ENCODE measurements around the gene PTH2. TPM values are rescaled to one million over a fixed set of nuclear protein-coding genes. Genes with fewer than 3 reads are reported as not detected.

Gene PTH2
- total RNA-seq, 1 experiment from 2014 or later: 1.0 TPM

DNA sequence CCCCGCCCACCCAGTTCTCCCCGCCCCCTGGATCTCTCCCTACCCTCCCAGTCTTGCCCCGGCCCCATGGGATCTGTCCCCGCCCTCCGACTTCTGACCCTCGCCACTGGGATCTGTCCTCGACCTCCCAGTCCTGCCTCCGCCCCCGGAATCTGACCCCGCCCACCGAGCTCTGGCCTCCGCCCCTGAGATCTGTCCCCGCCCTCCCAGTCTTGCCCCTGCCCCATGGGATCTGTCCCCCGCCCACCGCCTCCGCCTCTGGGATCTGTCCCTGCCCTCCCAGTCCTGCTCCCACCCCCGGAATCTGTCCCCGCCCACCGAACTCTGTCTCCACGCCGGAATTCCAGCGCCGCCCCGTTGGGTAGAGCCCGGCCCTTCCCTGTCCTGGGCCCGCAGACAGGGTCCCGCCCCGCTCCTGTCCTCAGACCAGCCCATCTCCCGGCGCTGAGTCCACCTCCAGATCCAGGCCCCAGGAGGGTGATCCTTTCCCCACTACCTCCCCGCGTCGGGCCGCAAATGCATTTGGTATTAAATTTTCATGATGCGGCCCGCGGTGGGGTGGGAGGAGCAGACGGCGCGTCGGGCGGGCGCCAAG is 19.6 kb upstream of the PTH2 start:
- H3K4me1 Mint-ChIP-seq: peaks cover 29% of the 10 kb centered on the region
- peaks cover 45% of the 10 kb centered on the region for H3K27me3 Mint-ChIP-seq (ENCODE audit: low read depth)
- H3K9me3 Mint-ChIP-seq: no peaks in the 10 kb centered on the region
- ChIA-PET POLR2A (interaction anchor here (1.1 to 1.5 kb wide), 5 partner anchors 9 to 80 kb away, joined by 3 to 4 read pairs (median 3); partner anchors contain the start of genes DKKL1 and PIH1D1), CTCF (interaction anchor here (0.6 to 2.8 kb wide), 29 partner anchors 10 to 244 kb away, joined by 3 to 34 read pairs (median 7); partner anchors contain the start of genes ALDH16A1, DKKL1, GFY and PIH1D1)
- H3K4me3 Mint-ChIP-seq: peak overlapping the region; percentile 63
- H3K27ac Mint-ChIP-seq: no peak overlapping the region
- TF ChIP-seq TEAD1 (CRISPR knock-in tag; IDR thresholded peaks at IDR 0.05) (no peak), FOXJ3 (CRISPR knock-in tag; IDR thresholded peaks at IDR 0.05; ENCODE audit: borderline replicate concordance) (no peak), SP1 (CRISPR knock-in tag; conservative IDR thresholded peaks at IDR 0.05) (peak; percentile 61)
- TF ChIP-seq, protein P1, sequence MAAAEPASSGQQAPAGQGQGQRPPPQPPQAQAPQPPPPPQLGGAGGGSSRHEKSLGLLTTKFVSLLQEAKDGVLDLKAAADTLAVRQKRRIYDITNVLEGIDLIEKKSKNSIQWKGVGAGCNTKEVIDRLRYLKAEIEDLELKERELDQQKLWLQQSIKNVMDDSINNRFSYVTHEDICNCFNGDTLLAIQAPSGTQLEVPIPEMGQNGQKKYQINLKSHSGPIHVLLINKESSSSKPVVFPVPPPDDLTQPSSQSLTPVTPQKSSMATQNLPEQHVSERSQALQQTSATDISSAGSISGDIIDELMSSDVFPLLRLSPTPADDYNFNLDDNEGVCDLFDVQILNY (CRISPR knock-in tag; IDR thresholded peaks at IDR 0.05): 0 out of 2 replicates have a peak, but pooled peaks have one; percentile 39
- H3K36me3 Mint-ChIP-seq: peaks cover 6% of the 10 kb centered on the region
- DNase-seq (ENCODE audit: low spot score) (peak; percentile 100), ATAC-seq (peak; percentile 68)

DNA sequence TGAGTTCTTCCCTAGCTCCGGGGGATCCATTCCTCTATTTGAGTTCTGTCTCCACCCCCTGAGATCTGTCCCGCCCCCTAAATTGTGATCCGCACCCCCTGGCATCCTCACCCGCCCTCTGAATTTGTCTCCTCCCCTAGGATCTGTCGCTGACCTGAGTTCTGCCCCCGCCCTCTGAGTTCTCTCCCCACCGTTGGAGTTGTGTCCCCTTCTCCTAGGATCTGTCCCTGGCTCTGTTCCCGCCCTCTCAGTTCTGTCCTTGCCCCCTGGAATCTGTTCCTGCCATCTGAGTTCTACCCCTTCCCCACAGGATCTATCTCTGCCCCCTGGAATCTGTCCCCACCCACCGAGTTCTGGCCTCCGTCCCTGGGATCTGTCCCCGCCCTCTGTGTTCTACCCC is 19.1 kb upstream of the PTH2 start:
- no peak for TF ChIP-seq NFYB (CRISPR knock-in tag; conservative IDR thresholded peaks at IDR 0.05; ENCODE audit: low read depth)
- TF ChIP-seq GABPB1 (CRISPR knock-in tag; IDR thresholded peaks at IDR 0.05): no peak
- TF ChIP-seq TEAD1 (CRISPR knock-in tag; IDR thresholded peaks at IDR 0.05): 0 out of 2 replicates have a peak, but pooled peaks have one; percentile 23
- TF ChIP-seq ZNF317 (CRISPR knock-in tag; IDR thresholded peaks at IDR 0.05; ENCODE audit: borderline replicate concordance, low read depth): no peak
- Mint-ChIP-seq H3K9me3 (no peaks in the 10 kb centered on the region), H3K27me3 (ENCODE audit: low read depth) (peaks cover 50% of the 10 kb centered on the region), H3K4me3 (peak overlapping the region; percentile 63), H3K27ac (peak overlapping the region; percentile 81; the same call in 1 of the 2 replicates), H3K4me1 (peaks cover 24% of the 10 kb centered on the region), H3K36me3 (peaks cover 6% of the 10 kb centered on the region)
- DNase-seq (ENCODE audit: low spot score) (peak; percentile 67), ATAC-seq (peak; percentile 0)
- CTCF ChIA-PET: interaction anchor here (0.6 to 2.8 kb wide), 30 partner anchors 10 to 244 kb away, joined by 3 to 34 read pairs (median 7); partner anchors contain the start of genes ALDH16A1, DKKL1, GFY and PIH1D1
- POLR2A ChIA-PET: interaction anchor here (1.1 to 1.5 kb wide), 5 partner anchors 9 to 79 kb away, joined by 3 to 4 read pairs (median 3); partner anchors contain the start of genes DKKL1 and PIH1D1

DNA sequence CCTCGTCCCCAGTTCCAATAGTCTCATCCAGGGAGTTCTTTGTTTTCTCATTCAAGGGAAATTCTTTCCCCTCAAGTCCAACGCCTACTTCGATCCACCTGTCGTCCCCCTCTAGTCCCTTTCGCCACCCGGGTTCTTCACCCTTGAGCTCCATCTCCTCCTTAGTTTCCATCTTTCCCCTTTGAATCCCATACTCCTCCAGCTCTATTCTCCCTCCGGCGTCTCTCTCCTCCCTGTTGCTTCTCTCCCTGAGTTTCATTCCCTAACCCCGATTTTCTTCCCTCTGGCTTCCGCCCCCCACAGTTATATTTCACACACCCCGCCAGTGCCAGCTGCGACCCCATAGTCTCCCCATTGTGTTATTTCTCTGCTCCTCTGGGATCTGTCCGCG is 18.7 kb upstream of the PTH2 start:
- peak overlapping the region; percentile 50 for H3K27ac Mint-ChIP-seq

DNA sequence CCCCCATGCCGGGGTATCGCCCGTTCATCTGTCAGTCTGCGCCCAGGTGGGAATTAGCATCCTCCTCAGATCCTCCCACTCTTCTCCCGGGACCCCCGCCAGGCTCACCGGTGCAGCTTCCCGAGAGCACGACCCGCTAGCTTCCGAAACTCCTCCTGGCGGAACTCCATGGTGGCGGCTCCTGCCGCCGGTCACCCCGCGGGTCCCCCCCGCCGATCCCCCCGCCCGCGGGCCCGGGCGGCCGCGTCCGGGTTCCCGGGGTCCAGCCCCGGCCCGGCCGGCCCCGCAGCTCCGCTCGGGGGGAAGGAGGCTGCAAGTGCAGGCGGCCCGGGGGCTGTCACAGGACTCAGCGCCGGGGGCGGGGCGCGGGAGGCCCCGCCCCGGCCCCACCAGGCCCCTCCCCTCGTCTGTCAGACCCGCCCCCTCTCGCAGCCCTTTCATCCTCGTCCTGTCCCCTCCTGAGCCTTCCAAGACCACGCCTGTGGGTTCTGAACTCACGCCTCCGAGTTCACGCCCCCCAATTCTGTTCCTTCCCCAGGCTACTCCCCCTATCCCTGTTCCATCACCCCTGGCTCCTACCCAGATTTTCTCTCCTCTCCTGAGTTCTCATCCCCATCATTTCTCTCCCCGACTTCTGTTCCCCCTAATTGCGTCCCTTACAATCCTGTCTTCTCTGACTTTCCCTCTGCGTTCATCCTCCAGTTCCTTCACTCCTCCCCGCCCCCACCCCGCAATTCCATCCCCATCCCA is 18.1 kb upstream of the PTH2 start, which contains the start of gene SLC17A7:
Gene SLC17A7 (minus strand): TSS at position 318 of the 750 bp plus-strand sequence. CDS start 148 bp downstream, at position 170.
- TF ChIP-seq, protein P2, sequence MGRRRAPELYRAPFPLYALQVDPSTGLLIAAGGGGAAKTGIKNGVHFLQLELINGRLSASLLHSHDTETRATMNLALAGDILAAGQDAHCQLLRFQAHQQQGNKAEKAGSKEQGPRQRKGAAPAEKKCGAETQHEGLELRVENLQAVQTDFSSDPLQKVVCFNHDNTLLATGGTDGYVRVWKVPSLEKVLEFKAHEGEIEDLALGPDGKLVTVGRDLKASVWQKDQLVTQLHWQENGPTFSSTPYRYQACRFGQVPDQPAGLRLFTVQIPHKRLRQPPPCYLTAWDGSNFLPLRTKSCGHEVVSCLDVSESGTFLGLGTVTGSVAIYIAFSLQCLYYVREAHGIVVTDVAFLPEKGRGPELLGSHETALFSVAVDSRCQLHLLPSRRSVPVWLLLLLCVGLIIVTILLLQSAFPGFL (CRISPR knock-in tag; IDR thresholded peaks at IDR 0.05; ENCODE audit: borderline replicate concordance): no peak
- TF ChIP-seq, protein P3, sequence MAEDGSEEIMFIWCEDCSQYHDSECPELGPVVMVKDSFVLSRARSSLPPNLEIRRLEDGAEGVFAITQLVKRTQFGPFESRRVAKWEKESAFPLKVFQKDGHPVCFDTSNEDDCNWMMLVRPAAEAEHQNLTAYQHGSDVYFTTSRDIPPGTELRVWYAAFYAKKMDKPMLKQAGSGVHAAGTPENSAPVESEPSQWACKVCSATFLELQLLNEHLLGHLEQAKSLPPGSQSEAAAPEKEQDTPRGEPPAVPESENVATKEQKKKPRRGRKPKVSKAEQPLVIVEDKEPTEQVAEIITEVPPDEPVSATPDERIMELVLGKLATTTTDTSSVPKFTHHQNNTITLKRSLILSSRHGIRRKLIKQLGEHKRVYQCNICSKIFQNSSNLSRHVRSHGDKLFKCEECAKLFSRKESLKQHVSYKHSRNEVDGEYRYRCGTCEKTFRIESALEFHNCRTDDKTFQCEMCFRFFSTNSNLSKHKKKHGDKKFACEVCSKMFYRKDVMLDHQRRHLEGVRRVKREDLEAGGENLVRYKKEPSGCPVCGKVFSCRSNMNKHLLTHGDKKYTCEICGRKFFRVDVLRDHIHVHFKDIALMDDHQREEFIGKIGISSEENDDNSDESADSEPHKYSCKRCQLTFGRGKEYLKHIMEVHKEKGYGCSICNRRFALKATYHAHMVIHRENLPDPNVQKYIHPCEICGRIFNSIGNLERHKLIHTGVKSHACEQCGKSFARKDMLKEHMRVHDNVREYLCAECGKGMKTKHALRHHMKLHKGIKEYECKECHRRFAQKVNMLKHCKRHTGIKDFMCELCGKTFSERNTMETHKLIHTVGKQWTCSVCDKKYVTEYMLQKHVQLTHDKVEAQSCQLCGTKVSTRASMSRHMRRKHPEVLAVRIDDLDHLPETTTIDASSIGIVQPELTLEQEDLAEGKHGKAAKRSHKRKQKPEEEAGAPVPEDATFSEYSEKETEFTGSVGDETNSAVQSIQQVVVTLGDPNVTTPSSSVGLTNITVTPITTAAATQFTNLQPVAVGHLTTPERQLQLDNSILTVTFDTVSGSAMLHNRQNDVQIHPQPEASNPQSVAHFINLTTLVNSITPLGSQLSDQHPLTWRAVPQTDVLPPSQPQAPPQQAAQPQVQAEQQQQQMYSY (CRISPR knock-in tag; IDR thresholded peaks at IDR 0.05): peak; percentile 78
- no peaks in the 10 kb centered on the region for H3K9me3 Mint-ChIP-seq
- peak within 1 kb of the TSS; percentile 66 for H3K4me3 Mint-ChIP-seq
- peaks cover 28% of the 10 kb centered on the region for H3K4me1 Mint-ChIP-seq
- ChIA-PET CTCF (interaction anchor here (0.6 to 2.8 kb wide), 13 partner anchors 11 to 114 kb away, joined by 3 to 34 read pairs (median 11); partner anchors contain the start of genes ALDH16A1, DKKL1, GFY and PIH1D1), POLR2A (interaction anchor here (0.6 to 1.3 kb wide), 4 partner anchors 38 to 625 kb away, joined by 4 read pairs; partner anchors contain the start of gene DKKL1)
- H3K27me3 Mint-ChIP-seq (ENCODE audit: low read depth): peaks cover 60% of the 10 kb centered on the region
- ATAC-seq: peak; percentile 9
- H3K27ac Mint-ChIP-seq: peak within 1 kb of the TSS; percentile 81
- peaks cover 3% of the 10 kb centered on the region for H3K36me3 Mint-ChIP-seq
- peak; percentile 85 for DNase-seq (ENCODE audit: low spot score)

More for the DNA sequence above, 18.7 kb upstream of the PTH2 start:
- no peak for DNase-seq (ENCODE audit: low spot score)
- peaks cover 23% of the 10 kb centered on the region for H3K4me1 Mint-ChIP-seq
- H3K4me3 Mint-ChIP-seq: peak overlapping the region; percentile 63
- H3K9me3 Mint-ChIP-seq: no peaks in the 10 kb centered on the region
- ATAC-seq: no peak
- CTCF ChIA-PET: interaction anchor here (0.6 to 2.8 kb wide), 20 partner anchors 10 to 243 kb away, joined by 3 to 34 read pairs (median 8); partner anchors contain the start of genes ALDH16A1, DKKL1, GFY and PIH1D1
- H3K36me3 Mint-ChIP-seq: peaks cover 6% of the 10 kb centered on the region
- TF ChIP-seq NFATC4 (CRISPR knock-in tag; IDR thresholded peaks at IDR 0.05) (no peak), FOXP1 (CRISPR knock-in tag; IDR thresholded peaks at IDR 0.05; ENCODE audit: borderline replicate concordance) (no peak)
- POLR2A ChIA-PET: interaction anchor here (1.1 to 1.3 kb wide), 3 partner anchors 12 to 79 kb away, joined by 3 to 4 read pairs (median 4); partner anchors contain the start of gene DKKL1
- peaks cover 54% of the 10 kb centered on the region for H3K27me3 Mint-ChIP-seq (ENCODE audit: low read depth)
